RWPE2 (cell line): Measurements from ENCODE around the gene MYO1B.
A peak's percentile ranks its signal among the peaks of the same experiment; 100 is the strongest.

Experiments used
- ATAC-seq: fragments of 200-7000 bp; cut with Tn5 transposase; 3 replicates; pipeline ENCODE4 v1.9.1; 2021; ENCODE audit warnings: low read depth
- DNase-seq: peaks from one replicate; pipeline ENCODE4 v3.0.0-alpha.2; 2020; ENCODE audit warnings: low spot score
- H3K27ac ChIP-seq: fragments of 450-650 bp; 2 replicates; pipeline ENCODE4 v1.5.1; 2017; ENCODE audit warnings: mild to moderate bottlenecking; ENCODE audit not compliant: poor library complexity, severe bottlenecking
- H3K27me3 ChIP-seq: fragments of 250-450 bp; sonication (Bioruptor Pico); 2 replicates; pipeline ENCODE4 v1.5.1; 2021; ENCODE audit warnings: mild to moderate bottlenecking, moderate library complexity; ENCODE audit not compliant: insufficient read depth, poor library complexity, severe bottlenecking
- H3K36me3 ChIP-seq: fragments of 250-450 bp; sonication (Bioruptor Pico); 2 replicates; pipeline ENCODE4 v1.5.1; 2020; ENCODE audit warnings: low read depth, mild to moderate bottlenecking, moderate library complexity
- H3K4me1 ChIP-seq: fragments of 250-450 bp; sonication (Bioruptor Pico); 2 replicates; pipeline ENCODE4 v1.5.1; 2021; ENCODE audit warnings: mild to moderate bottlenecking, moderate library complexity; ENCODE audit not compliant: insufficient read depth, poor library complexity, severe bottlenecking
- H3K4me3 ChIP-seq: fragments of 250-450 bp; sonication (Bioruptor Pico); 2 replicates; pipeline ENCODE4 v1.5.1; 2021; ENCODE audit warnings: mild to moderate bottlenecking, moderate library complexity; ENCODE audit not compliant: severe bottlenecking
- H3K9me3 ChIP-seq: fragments of 250-450 bp; sonication (Bioruptor Pico); 2 replicates; pipeline ENCODE4 v1.5.1; 2021; ENCODE audit warnings: mild to moderate bottlenecking, moderate library complexity; ENCODE audit not compliant: severe bottlenecking
- CTCF ChIP-seq: fragments of 450-650 bp; IDR thresholded peaks from one replicate; pipeline ENCODE4 v1.5.1; 2017; ENCODE audit warnings: mild to moderate bottlenecking, moderate library complexity; ENCODE audit not compliant: poor library complexity, severe bottlenecking

Gene MYO1B

GRCh38 chr2:191318729-191319078 is 73.5 kb downstream of the MYO1B start:
- Histone ChIP-seq H3K36me3 (peaks cover 5% of the 10 kb centered on the region; the same call in 1 of the 2 replicates), H3K4me1 (peaks cover 62% of the 10 kb centered on the region), H3K9me3 (peaks cover 2% of the 10 kb centered on the region), H3K4me3 (no peak overlapping the region), H3K27ac (peak overlapping the region; percentile 53), H3K27me3 (no peaks in the 10 kb centered on the region)
- no peak for TF ChIP-seq CTCF
- DNase-seq (no peak), ATAC-seq (peak; percentile 84)

- peaks cover 57% of the 10 kb centered on the region for H3K4me1 ChIP-seq
- TF ChIP-seq CTCF = no peak
- no peaks in the 10 kb centered on the region for H3K27me3 ChIP-seq
- ATAC-seq = peak; percentile 85
- H3K9me3 ChIP-seq = peaks cover 3% of the 10 kb centered on the region
- H3K4me3 ChIP-seq = no peak overlapping the region
- peaks cover 10% of the 10 kb centered on the region for H3K36me3 ChIP-seq
- no peak for DNase-seq
- peak overlapping the region; percentile 53 for H3K27ac ChIP-seq
Measured at GRCh38 chr2:191319186-191319585, 74.0 kb downstream of the MYO1B start.

- H3K27ac ChIP-seq = no peak overlapping the region
- H3K36me3 ChIP-seq = peaks cover 21% of the 10 kb centered on the region
- no peak overlapping the region for H3K4me3 ChIP-seq
- DNase-seq (no peak), ATAC-seq (no peak)
- H3K27me3 ChIP-seq = no peaks in the 10 kb centered on the region
- peaks cover 3% of the 10 kb centered on the region for H3K9me3 ChIP-seq
- peaks cover 42% of the 10 kb centered on the region for H3K4me1 ChIP-seq
- no peak for TF ChIP-seq CTCF
Measured at GRCh38 chr2:191320881-191321280, 75.7 kb downstream of the MYO1B start.

- no peak for TF ChIP-seq CTCF
- ATAC-seq (no peak), DNase-seq (no peak)
- H3K4me1 ChIP-seq = peaks cover 36% of the 10 kb centered on the region
- no peaks in the 10 kb centered on the region for H3K27me3 ChIP-seq
- peaks cover 3% of the 10 kb centered on the region for H3K9me3 ChIP-seq
- no peak overlapping the region for H3K4me3 ChIP-seq
- peak overlapping the region; percentile 27 for H3K27ac ChIP-seq
- H3K36me3 ChIP-seq = peaks cover 22% of the 10 kb centered on the region
Measured at GRCh38 chr2:191321861-191322662, 76.9 kb downstream of the MYO1B start.
